ENCODE results near the gene MAF.

GRCh38 chr16:79634298-79634697 lies 33.8 kb upstream of the MAF start:
- no peak for TF ChIP-seq CTCF (IDR thresholded peaks at IDR 0.05 in 2 of 3, conservative IDR thresholded peaks at IDR 0.05 in 1 of 3; ENCODE audit: insufficient read depth in 2 of 3, low read depth in 1 of 3, low read length in 3 of 3)
- TF ChIP-seq POLR2A (conservative IDR thresholded peaks at IDR 0.05): no peak
- TF ChIP-seq AFF4 (CRISPR knock-in tag; IDR thresholded peaks at IDR 0.05): no peak
- TF ChIP-seq ZNF121 (CRISPR knock-in tag; conservative IDR thresholded peaks at IDR 0.05): no peak
- TF ChIP-seq SNRNP70 (optimal IDR thresholded peaks at IDR 0.05; ENCODE audit: low read depth, low read length): no peak
- no peak for TF ChIP-seq ZNF253 (CRISPR knock-in tag; conservative IDR thresholded peaks at IDR 0.05)
- TF ChIP-seq E4F1 (CRISPR knock-in tag; IDR thresholded peaks at IDR 0.05; ENCODE audit: borderline replicate concordance): no peak
- no peak for TF ChIP-seq ESRRA (IDR thresholded peaks at IDR 0.05; ENCODE audit: borderline replicate concordance, low read depth)
- TF ChIP-seq ARID4B (CRISPR knock-in tag; IDR thresholded peaks at IDR 0.05): no peak
- no peak for TF ChIP-seq E2F6 (IDR thresholded peaks at IDR 0.05; ENCODE audit: borderline replicate concordance in 1 of 2, extremely low read depth in 1 of 2, insufficient read depth in 1 of 2, insufficient read length in 1 of 2, low read depth in 1 of 2, low read length in 1 of 2, poor library complexity in 1 of 2, severe bottlenecking in 1 of 2)
- TF ChIP-seq ZNF778 (CRISPR knock-in tag; IDR thresholded peaks at IDR 0.05): no peak
